ENCODE results near the gene C2orf76.
A peak's percentile ranks its signal among the peaks of the same experiment; 100 is the strongest.

Gene C2orf76

DNA sequence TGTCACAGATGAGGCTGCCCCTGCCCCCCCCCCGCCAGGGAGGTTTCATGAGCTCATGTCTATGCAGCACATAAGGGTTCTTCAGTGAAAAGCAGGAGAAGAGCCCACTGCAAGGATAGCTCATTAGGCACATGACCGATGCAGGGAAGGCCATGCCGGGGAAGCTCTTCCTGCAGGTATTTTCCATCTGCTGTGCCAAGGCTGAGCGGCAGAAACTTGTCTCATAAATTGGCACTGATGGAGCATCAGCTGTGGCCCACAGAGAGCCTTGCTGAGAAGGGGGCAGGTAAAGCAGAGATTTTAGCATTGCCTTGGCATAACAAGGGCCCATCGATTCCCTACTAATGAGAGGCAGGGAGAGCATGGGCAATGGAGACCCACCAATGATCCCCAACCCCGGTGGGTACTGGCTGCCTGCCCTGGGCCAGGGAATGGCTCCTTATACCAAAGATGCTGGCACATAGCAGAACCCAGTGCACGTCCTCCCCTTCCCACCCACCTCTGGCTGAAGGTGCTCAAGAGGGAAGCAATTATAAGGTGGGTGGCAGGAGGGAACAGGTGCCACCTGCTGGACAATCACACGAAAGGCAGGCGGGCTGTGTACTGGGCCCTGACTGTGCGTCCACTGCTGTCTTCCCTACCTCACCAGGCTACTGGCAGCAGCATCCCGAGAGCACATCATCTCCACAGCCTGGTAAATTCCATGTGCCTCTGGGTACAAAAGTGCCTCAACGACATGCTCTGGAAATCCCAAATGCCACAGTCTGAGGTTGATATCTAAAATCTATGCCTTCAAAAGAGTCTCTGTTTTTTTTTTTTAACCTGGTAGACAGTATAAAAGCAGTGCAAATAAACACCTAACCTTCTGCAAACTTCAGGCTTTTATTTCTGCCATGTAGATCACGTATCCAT lies 101.6 kb downstream of the C2orf76 start:
- peak; percentile 69 for DNase-seq (ENCODE audit: low spot score)

DNA sequence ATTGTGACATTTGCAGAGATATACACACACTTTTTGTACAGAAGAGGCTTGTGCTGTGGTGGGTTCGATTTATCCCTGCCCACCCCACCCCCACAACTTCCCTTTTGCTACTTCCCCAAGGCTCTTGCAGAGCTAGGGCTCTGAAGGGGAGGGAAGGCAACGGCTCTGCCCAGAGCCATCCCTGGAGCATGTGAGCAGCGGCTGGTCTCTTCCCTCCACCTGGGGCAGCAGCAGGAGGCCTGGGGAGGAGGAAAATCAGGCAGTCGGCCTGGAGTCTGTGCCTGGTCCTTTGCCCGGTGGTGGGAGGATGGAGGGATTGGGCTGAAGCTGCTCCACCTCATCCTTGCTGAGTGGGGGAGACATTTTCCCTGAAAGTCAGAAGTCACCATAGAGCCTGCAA lies 103.0 kb downstream of the C2orf76 start:
- DNase-seq (ENCODE audit: low spot score): peak; percentile 79

- no peak for DNase-seq (ENCODE audit: low spot score)
Observed at GRCh38 chr2:119263025-119263424, 103.6 kb downstream of the C2orf76 start.

- DNase-seq (ENCODE audit: low spot score): no peak
Observed at GRCh38 chr2:119261493-119262225, 105.0 kb downstream of the C2orf76 start.

DNA sequence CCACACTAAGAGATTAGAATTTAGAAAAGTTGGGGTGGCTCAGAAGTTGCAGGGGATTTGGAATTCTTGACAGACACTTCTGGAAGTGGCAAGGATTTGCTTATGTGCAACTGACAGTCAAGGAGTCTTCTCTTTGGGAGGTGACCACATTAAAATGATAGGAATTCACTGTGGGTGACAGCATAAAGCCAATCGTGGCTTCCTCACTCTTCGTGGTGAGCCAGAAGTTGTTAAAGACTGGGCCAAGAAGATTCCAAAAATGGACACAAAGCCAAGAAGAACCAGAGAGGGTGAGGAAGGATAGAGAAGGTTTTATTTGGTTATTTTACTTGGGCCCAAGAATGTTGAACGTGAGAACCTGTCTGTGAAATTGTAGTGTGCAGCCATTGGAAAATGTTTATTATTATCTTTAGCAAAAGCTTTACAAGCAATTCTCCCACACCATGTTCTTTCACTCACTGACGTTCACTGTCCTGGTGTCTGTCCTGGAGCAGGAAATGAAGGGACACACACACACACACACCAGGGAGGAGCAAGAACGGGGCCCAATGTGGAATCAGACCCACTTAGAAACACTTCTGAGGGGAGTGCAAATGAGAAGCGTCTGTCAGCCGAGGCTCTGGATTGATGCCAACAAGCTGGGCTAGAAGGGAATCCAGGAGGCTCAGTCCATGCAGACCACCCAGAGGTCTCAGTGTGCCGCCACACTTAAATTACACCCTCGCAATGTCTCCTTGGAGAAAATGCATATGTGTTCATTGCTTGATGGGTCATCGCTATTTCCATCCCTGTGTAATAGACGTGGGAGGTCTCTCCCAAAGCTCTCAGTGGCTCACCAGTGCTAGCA lies 105.8 kb downstream of the C2orf76 start:
- no peak for DNase-seq (ENCODE audit: low spot score)

GRCh38 chr2:119259296-119259860 lies 107.3 kb downstream of the C2orf76 start:
- no peak for DNase-seq (ENCODE audit: low spot score)

DNA sequence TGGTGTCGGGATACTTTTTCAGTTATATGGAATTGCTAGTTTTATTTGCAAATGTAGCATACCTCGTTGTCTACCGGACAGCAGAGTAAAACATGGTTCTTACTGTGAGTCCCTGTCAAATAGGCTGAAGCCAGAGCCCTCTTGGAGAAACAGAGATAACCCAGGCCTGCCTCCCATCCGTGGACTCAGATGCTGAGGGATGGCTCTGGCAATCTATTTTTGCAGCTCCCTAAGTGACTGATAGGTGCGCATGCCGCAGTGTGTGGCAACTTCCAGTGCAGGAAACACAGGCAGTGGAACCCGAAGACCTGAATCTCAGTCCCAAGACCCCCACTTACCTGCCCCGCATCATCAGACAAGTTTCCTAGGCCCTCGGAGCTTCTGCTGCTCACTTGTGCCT lies 109.4 kb downstream of the C2orf76 start:
- DNase-seq (ENCODE audit: low spot score): no peak

DNA sequence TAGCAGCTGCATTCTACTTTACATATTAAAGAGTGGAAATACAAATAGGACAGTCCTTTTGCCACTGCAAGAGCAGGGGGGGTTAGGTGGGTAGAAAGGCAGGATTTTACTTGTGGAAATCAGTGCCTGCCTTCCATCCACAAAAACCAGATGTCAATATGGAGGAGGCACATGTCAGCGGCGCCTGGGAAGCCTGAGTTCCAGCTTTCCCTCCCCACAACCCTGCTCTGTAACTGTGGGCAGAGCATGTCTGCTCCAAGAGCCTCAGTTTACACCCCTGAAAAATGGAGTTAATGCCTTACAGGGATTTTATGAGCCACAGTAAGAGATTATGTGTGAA lies 110.1 kb downstream of the C2orf76 start:
- no peak for DNase-seq (ENCODE audit: low spot score)

- no peak for DNase-seq (ENCODE audit: low spot score)
Observed at GRCh38 chr2:119255760-119256581, 110.7 kb downstream of the C2orf76 start.

DNA sequence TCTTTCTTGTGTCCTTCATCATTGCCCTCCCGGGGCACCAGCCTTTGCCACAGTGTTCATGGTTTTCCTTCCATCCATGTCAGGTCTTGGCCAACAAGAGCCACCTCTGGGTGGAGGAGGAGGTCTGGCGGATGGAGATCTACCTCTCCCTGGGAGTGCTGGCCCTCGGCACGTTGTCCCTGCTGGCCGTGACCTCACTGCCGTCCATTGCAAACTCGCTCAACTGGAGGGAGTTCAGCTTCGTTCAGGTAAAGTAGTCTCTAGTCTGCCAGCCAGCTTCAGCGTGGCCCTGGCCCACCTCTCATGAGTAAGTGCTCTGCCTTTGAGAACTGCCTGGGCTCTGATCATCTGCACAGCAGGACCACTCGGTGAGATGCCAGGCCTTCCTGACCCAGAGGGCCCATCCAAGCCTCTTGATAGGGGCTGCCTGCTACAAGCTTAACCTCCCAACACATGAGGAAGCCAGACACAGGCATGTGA lies 112.0 kb downstream of the C2orf76 start:
- DNase-seq (ENCODE audit: low spot score): no peak

- DNase-seq (ENCODE audit: low spot score): no peak
Observed at GRCh38 chr2:119253760-119254600, 112.7 kb downstream of the C2orf76 start.

- no peak for DNase-seq (ENCODE audit: low spot score)
Observed at GRCh38 chr2:119253114-119253702, 113.4 kb downstream of the C2orf76 start.

Data from cerebellar cortex (tissue), 1 donor.